ENCODE data around the gene FOXJ3.

DNA sequence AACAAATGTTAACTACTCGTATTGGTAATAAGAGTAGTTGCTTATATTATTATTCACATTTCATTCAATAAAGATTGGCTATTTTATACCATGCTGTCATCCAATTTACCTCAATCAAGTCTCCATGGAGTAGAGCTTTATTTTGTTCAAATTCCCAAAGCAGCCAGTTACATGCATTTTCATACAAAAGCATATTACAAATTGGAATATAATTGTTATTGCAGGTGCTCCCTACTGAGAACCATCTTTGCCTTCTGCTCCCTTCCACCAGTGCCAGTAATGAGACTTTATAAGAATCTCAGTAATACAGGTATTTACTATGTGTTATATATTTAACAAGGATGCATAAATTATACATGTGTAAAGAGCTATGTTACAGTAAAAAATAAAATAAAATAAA is 54.2 kb downstream of the FOXJ3 start:
- TF ChIP-seq EZH2phosphoT487 (conservative IDR thresholded peaks at IDR 0.05; ENCODE audit: low read length) = no peak
- TF ChIP-seq, protein P1, sequence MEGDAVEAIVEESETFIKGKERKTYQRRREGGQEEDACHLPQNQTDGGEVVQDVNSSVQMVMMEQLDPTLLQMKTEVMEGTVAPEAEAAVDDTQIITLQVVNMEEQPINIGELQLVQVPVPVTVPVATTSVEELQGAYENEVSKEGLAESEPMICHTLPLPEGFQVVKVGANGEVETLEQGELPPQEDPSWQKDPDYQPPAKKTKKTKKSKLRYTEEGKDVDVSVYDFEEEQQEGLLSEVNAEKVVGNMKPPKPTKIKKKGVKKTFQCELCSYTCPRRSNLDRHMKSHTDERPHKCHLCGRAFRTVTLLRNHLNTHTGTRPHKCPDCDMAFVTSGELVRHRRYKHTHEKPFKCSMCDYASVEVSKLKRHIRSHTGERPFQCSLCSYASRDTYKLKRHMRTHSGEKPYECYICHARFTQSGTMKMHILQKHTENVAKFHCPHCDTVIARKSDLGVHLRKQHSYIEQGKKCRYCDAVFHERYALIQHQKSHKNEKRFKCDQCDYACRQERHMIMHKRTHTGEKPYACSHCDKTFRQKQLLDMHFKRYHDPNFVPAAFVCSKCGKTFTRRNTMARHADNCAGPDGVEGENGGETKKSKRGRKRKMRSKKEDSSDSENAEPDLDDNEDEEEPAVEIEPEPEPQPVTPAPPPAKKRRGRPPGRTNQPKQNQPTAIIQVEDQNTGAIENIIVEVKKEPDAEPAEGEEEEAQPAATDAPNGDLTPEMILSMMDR (IDR thresholded peaks at IDR 0.05; ENCODE audit: insufficient read depth, low read length, poor library complexity, severe bottlenecking) = no peak

All from SU-DHL-6 (cell line).